Mesendoderm (in vitro differentiated cells): Measurements from ENCODE around the gene PACSIN1.

Experiments used
- DNase-seq: peaks from one replicate; pipeline ENCODE4 v3.0.0; 2013
- H2AK5ac ChIP-seq: 2 replicates; pipeline ENCODE4 v1.6.1; 2013; ENCODE audit warnings: low read length, inconsistent platforms
- H2BK120ac ChIP-seq: 2 replicates; pipeline ENCODE4 v1.6.1; 2013; ENCODE audit warnings: low read depth, mild to moderate bottlenecking, low read length, moderate library complexity, mixed read lengths
- H2BK15ac ChIP-seq: replicated peaks from 2 replicates; pipeline ENCODE4 v1.6.1; 2013; ENCODE audit warnings: low read depth, mild to moderate bottlenecking, moderate library complexity
- H2BK5ac ChIP-seq: 2 replicates; pipeline ENCODE4 v1.6.1; 2013; ENCODE audit warnings: low read length, inconsistent platforms
- H3K18ac ChIP-seq: 2 replicates; pipeline ENCODE4 v1.6.1; 2013; ENCODE audit warnings: mild to moderate bottlenecking, low read length, mixed read lengths
- H3K23ac ChIP-seq: one replicate; pipeline ENCODE4 v1.6.1; 2013; ENCODE audit warnings: low read length
- H3K27ac ChIP-seq: 2 replicates; pipeline ENCODE4 v1.5.1; 2013; ENCODE audit warnings: low read depth, mild to moderate bottlenecking, inconsistent platforms, low read length, moderate library complexity
- H3K27me3 ChIP-seq: 2 replicates; pipeline ENCODE4 v1.6.1; 2013; ENCODE audit warnings: low read length, control low read depth, mild to moderate bottlenecking, inconsistent platforms; ENCODE audit not compliant: insufficient read depth, poor library complexity
- H3K36me3 ChIP-seq: 2 replicates; pipeline ENCODE4 v1.6.1; 2013; ENCODE audit warnings: low read length, inconsistent platforms; ENCODE audit not compliant: control insufficient read depth, insufficient read depth
- H3K4ac ChIP-seq: one replicate; pipeline ENCODE4 v1.6.1; 2013; ENCODE audit warnings: low read depth, mild to moderate bottlenecking, low read length, moderate library complexity
- H3K4me1 ChIP-seq: 2 replicates; pipeline ENCODE4 v1.6.1; 2013; ENCODE audit warnings: low read depth, low read length, inconsistent platforms; ENCODE audit not compliant: control insufficient read depth
- H3K4me2 ChIP-seq: 2 replicates; pipeline ENCODE4 v1.6.1; 2013; ENCODE audit warnings: low read length
- H3K4me3 ChIP-seq: 2 replicates; pipeline ENCODE4 v1.5.1; 2013; ENCODE audit warnings: mild to moderate bottlenecking, low read length
- H3K56ac ChIP-seq: one replicate; pipeline ENCODE4 v1.6.1; 2013; ENCODE audit warnings: low read length
- H3K79me1 ChIP-seq: 2 replicates; pipeline ENCODE4 v1.6.1; 2013; ENCODE audit warnings: low read length, inconsistent platforms
- H3K79me2 ChIP-seq: 2 replicates; pipeline ENCODE4 v1.6.1; 2013; ENCODE audit warnings: mild to moderate bottlenecking, low read length; ENCODE audit not compliant: control insufficient read depth, insufficient read depth
- H3K9ac ChIP-seq: 2 replicates; pipeline ENCODE4 v1.6.1; 2013; ENCODE audit warnings: low read length, inconsistent platforms
- H4K5ac ChIP-seq: one replicate; pipeline ENCODE4 v1.6.1; 2013; ENCODE audit warnings: low read length
- H4K8ac ChIP-seq: one replicate; pipeline ENCODE4 v1.6.1; 2013; ENCODE audit warnings: low read depth, mild to moderate bottlenecking, control low read depth, low read length, moderate library complexity
- WGBS: extraction: QIAGEN DNeasy Blood & Tissue Kit; methylation state at CpG from one replicate; pipeline ENCODE4 v1.1.7; 2013; ENCODE audit warnings: low lambda C conversion rate, missing lambda C conversion rate; ENCODE audit not compliant: insufficient coverage; ENCODE audit errors: extremely low coverage; 5-methylcytosine and 5-hydroxymethylcytosine counted together

The PACSIN1 gene

DNA sequence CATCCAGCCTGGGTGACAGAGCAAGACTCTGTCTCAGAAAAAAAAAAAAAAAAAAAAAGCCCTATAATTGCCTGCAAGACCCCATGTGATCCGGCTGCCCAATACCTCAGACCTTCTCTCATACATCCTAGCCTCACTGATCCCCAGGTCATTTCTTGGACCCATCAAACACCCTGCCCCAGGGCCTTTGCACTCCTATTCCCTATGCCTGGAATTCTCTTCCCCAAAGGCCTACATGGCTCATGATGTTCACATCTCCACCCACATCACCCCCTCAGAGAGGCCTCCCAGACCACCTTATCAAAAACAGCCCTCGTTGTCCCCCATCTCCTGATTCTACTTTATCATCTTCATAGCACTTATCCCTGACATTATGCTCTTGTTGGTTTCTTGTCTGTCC is 8.9 kb downstream of the PACSIN1 start:
- Histone ChIP-seq H3K4me1 (no peaks in the 10 kb centered on the region), H2BK15ac (no peak overlapping the region), H3K27me3 (no peaks in the 10 kb centered on the region), H4K8ac (no peak overlapping the region), H3K56ac (no peak overlapping the region), H3K4ac (no peak overlapping the region), H2AK5ac (no peak overlapping the region), H3K79me1 (no peaks in the 10 kb centered on the region), H3K9ac (no peak overlapping the region), H3K79me2 (no peaks in the 10 kb centered on the region), H3K23ac (no peak overlapping the region), H3K27ac (no peak overlapping the region), H2BK5ac (no peak overlapping the region), H3K4me3 (no peak overlapping the region), H4K5ac (no peak overlapping the region), H3K18ac (no peak overlapping the region), H2BK120ac (no peak overlapping the region), H3K4me2 (no peak overlapping the region), H3K36me3 (no peaks in the 10 kb centered on the region)
- DNase-seq: no peak
- no CpG with 5 or more reads among the region's 2 CpGs for WGBS

GRCh38 chr6:34475238-34475682 is 9.4 kb downstream of the PACSIN1 start:
- H3K79me2 ChIP-seq: no peaks in the 10 kb centered on the region
- H3K27ac ChIP-seq: no peak overlapping the region
- H3K79me1 ChIP-seq: no peaks in the 10 kb centered on the region
- H4K8ac ChIP-seq: no peak overlapping the region
- no peak overlapping the region for H2BK15ac ChIP-seq
- H2BK5ac ChIP-seq: no peak overlapping the region
- DNase-seq: no peak
- H3K23ac ChIP-seq: no peak overlapping the region
- no peaks in the 10 kb centered on the region for H3K4me1 ChIP-seq
- H3K36me3 ChIP-seq: no peaks in the 10 kb centered on the region
- no peaks in the 10 kb centered on the region for H3K27me3 ChIP-seq
- H3K4ac ChIP-seq: no peak overlapping the region
- no peak overlapping the region for H3K4me3 ChIP-seq
- H3K9ac ChIP-seq: no peak overlapping the region
- H2BK120ac ChIP-seq: no peak overlapping the region
- no peak overlapping the region for H3K56ac ChIP-seq
- no peak overlapping the region for H4K5ac ChIP-seq
- no peak overlapping the region for H2AK5ac ChIP-seq
- WGBS: no CpG with 5 or more reads among the region's 5 CpGs
- H3K18ac ChIP-seq: no peak overlapping the region
- no peak overlapping the region for H3K4me2 ChIP-seq

- no peak overlapping the region for H3K18ac ChIP-seq
- H2BK120ac ChIP-seq: no peak overlapping the region
- no peak overlapping the region for H3K4me3 ChIP-seq
- H3K56ac ChIP-seq: no peak overlapping the region
- no peak overlapping the region for H2BK5ac ChIP-seq
- H2AK5ac ChIP-seq: no peak overlapping the region
- no peaks in the 10 kb centered on the region for H3K36me3 ChIP-seq
- no peak overlapping the region for H2BK15ac ChIP-seq
- no peak overlapping the region for H4K8ac ChIP-seq
- no peaks in the 10 kb centered on the region for H3K27me3 ChIP-seq
- no peak overlapping the region for H3K27ac ChIP-seq
- H3K4me2 ChIP-seq: no peak overlapping the region
- no peaks in the 10 kb centered on the region for H3K4me1 ChIP-seq
- H4K5ac ChIP-seq: no peak overlapping the region
- no peak overlapping the region for H3K23ac ChIP-seq
- no peak overlapping the region for H3K4ac ChIP-seq
- no peaks in the 10 kb centered on the region for H3K79me2 ChIP-seq
- no peak for DNase-seq
- H3K9ac ChIP-seq: no peak overlapping the region
- H3K79me1 ChIP-seq: no peaks in the 10 kb centered on the region
- no CpG with 5 or more reads among the region's 7 CpGs for WGBS
These were observed 10.0 kb downstream of the PACSIN1 start for GRCh38 chr6:34475767-34476328.

- Histone ChIP-seq H3K27ac (no peak overlapping the region), H3K4me1 (no peaks in the 10 kb centered on the region), H2BK15ac (no peak overlapping the region), H2BK120ac (no peak overlapping the region), H3K36me3 (no peaks in the 10 kb centered on the region), H3K4me2 (no peak overlapping the region), H2BK5ac (no peak overlapping the region), H3K56ac (no peak overlapping the region), H3K4ac (no peak overlapping the region), H3K4me3 (no peak overlapping the region), H3K79me1 (no peaks in the 10 kb centered on the region), H4K8ac (no peak overlapping the region), H4K5ac (no peak overlapping the region), H3K23ac (no peak overlapping the region), H3K18ac (no peak overlapping the region), H3K9ac (no peak overlapping the region), H3K27me3 (no peaks in the 10 kb centered on the region), H2AK5ac (no peak overlapping the region), H3K79me2 (no peaks in the 10 kb centered on the region)
- DNase-seq: no peak
- no CpG with 5 or more reads among the region's 5 CpGs for WGBS
These were observed 10.6 kb downstream of the PACSIN1 start for GRCh38 chr6:34476447-34476846.

- H3K23ac ChIP-seq: no peak overlapping the region
- no peak overlapping the region for H3K4ac ChIP-seq
- no peak overlapping the region for H3K4me2 ChIP-seq
- H3K4me1 ChIP-seq: no peaks in the 10 kb centered on the region
- no peak overlapping the region for H3K4me3 ChIP-seq
- WGBS: no CpG with 5 or more reads among the region's 5 CpGs
- no peak overlapping the region for H2BK15ac ChIP-seq
- H4K5ac ChIP-seq: no peak overlapping the region
- no peak for DNase-seq
- H3K18ac ChIP-seq: no peak overlapping the region
- no peak overlapping the region for H4K8ac ChIP-seq
- H3K27ac ChIP-seq: no peak overlapping the region
- H3K79me1 ChIP-seq: no peaks in the 10 kb centered on the region
- no peaks in the 10 kb centered on the region for H3K36me3 ChIP-seq
- no peak overlapping the region for H3K9ac ChIP-seq
- no peak overlapping the region for H2BK120ac ChIP-seq
- no peak overlapping the region for H3K56ac ChIP-seq
- H2BK5ac ChIP-seq: no peak overlapping the region
- H2AK5ac ChIP-seq: no peak overlapping the region
- H3K79me2 ChIP-seq: no peaks in the 10 kb centered on the region
- no peaks in the 10 kb centered on the region for H3K27me3 ChIP-seq
These were observed 11.0 kb downstream of the PACSIN1 start for GRCh38 chr6:34476921-34477320.

DNA sequence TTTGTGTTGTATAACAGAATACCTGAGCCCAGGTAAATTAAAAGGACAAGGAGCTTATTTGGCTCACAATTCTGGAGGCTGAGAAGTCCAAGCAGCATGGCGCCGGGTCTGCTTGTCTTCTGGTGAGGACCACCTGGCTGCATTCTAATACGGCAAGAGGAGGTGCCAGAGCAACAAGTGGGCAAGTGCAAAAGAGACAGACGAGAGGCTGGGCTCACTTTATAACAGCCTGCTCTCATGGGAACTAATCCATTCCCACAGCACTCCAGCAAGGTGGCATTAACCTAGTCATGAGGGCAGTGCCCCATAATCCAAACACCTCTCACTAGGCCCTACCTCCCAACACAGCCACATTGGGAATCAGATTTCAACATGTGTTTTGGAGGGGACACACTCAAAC is 12.9 kb downstream of the PACSIN1 start:
- Histone ChIP-seq H3K23ac (no peak overlapping the region), H3K79me1 (no peaks in the 10 kb centered on the region), H3K18ac (no peak overlapping the region), H3K4me3 (no peak overlapping the region), H3K36me3 (no peaks in the 10 kb centered on the region), H2AK5ac (no peak overlapping the region), H2BK5ac (no peak overlapping the region), H3K56ac (no peak overlapping the region), H3K4me2 (no peak overlapping the region), H4K8ac (no peak overlapping the region), H3K4me1 (no peaks in the 10 kb centered on the region), H3K4ac (no peak overlapping the region), H3K9ac (no peak overlapping the region), H3K27ac (no peak overlapping the region), H3K27me3 (no peaks in the 10 kb centered on the region), H3K79me2 (no peaks in the 10 kb centered on the region), H4K5ac (no peak overlapping the region), H2BK15ac (no peak overlapping the region), H2BK120ac (no peak overlapping the region)
- DNase-seq: no peak
- no CpG with 5 or more reads among the region's 4 CpGs for WGBS
